H9 (cell line): ENCODE results near the gene HIVEP1. TPM values are rescaled to one million over a fixed set of nuclear protein-coding genes. Genes with fewer than 3 reads are reported as not detected.

Experiments
- DNase-seq: peaks from one replicate; pipeline ENCODE4 v3.0.0-alpha.2; 2017
- H2AFZ ChIP-seq: one replicate; pipeline ENCODE4 v1.6.1; 2013; ENCODE audit warnings: mild to moderate bottlenecking, low read length, control low read depth, moderate library complexity
- H2AK5ac ChIP-seq: 2 replicates; pipeline ENCODE4 v1.6.1; 2013; ENCODE audit warnings: low read length, control low read depth, mixed read lengths; ENCODE audit not compliant: insufficient read length
- H2BK120ac ChIP-seq: one replicate; pipeline ENCODE4 v1.6.1; 2013; ENCODE audit warnings: low read depth, mild to moderate bottlenecking, low read length, control low read depth, inconsistent platforms; ENCODE audit not compliant: poor library complexity, severe bottlenecking
- H2BK12ac ChIP-seq: 2 replicates; pipeline ENCODE4 v1.6.1; 2013; ENCODE audit warnings: low read length, control low read depth, mixed read lengths, low read depth; ENCODE audit not compliant: insufficient read length
- H2BK15ac ChIP-seq: 2 replicates; pipeline ENCODE4 v1.6.1; 2013; ENCODE audit warnings: low read depth, low read length, control low read depth
- H2BK20ac ChIP-seq: one replicate; pipeline ENCODE4 v1.6.1; 2013; ENCODE audit warnings: low read depth, mild to moderate bottlenecking, low read length, control low read depth, inconsistent platforms; ENCODE audit not compliant: poor library complexity, severe bottlenecking
- H2BK5ac ChIP-seq: 2 replicates; pipeline ENCODE4 v1.6.1; 2013; ENCODE audit warnings: low read length, control low read depth, mixed read lengths; ENCODE audit not compliant: insufficient read length
- H3K14ac ChIP-seq: 2 replicates; pipeline ENCODE4 v1.6.1; 2013; ENCODE audit warnings: low read length, control low read depth; ENCODE audit not compliant: insufficient read depth
- H3K18ac ChIP-seq: 2 replicates; pipeline ENCODE4 v1.6.1; 2013; ENCODE audit warnings: low read depth, mild to moderate bottlenecking, mixed read lengths, low read length, control low read depth; ENCODE audit not compliant: insufficient read length
- H3K23ac ChIP-seq: 2 replicates; pipeline ENCODE4 v1.6.1; 2013; ENCODE audit warnings: low read length, control low read depth, mixed read lengths, low read depth; ENCODE audit not compliant: insufficient read length
- H3K23me2 ChIP-seq: 2 replicates; pipeline ENCODE4 v1.6.1; 2013; ENCODE audit warnings: low read depth, mild to moderate bottlenecking, mixed read lengths, low read length, control low read depth; ENCODE audit not compliant: insufficient read length, poor library complexity, severe bottlenecking
- H3K27ac ChIP-seq: 2 replicates; pipeline ENCODE4 v1.5.1; 2013; ENCODE audit warnings: low read length, control low read depth, mixed read lengths, low read depth; ENCODE audit not compliant: insufficient read length
- H3K27me3 ChIP-seq: 2 replicates; pipeline ENCODE4 v1.6.1; 2013; ENCODE audit warnings: low read length, control low read depth, inconsistent platforms; ENCODE audit not compliant: insufficient read depth
- H3K4ac ChIP-seq: 2 replicates; pipeline ENCODE4 v1.6.1; 2013; ENCODE audit warnings: low read depth, mild to moderate bottlenecking, control low read depth, inconsistent platforms, low read length, moderate library complexity
- H3K4me1 ChIP-seq: 2 replicates; pipeline ENCODE4 v1.6.1; 2013; ENCODE audit warnings: low read length, control low read depth, inconsistent platforms; ENCODE audit not compliant: insufficient read depth
- H3K4me2 ChIP-seq: 2 replicates; pipeline ENCODE4 v1.6.1; 2013; ENCODE audit warnings: low read length, control low read depth, mixed read lengths; ENCODE audit not compliant: insufficient read length, insufficient read depth
- H3K56ac ChIP-seq: 2 replicates; pipeline ENCODE4 v1.6.1; 2013; ENCODE audit warnings: low read depth, mild to moderate bottlenecking, mixed read lengths, low read length, control low read depth; ENCODE audit not compliant: insufficient read length
- H3K79me1 ChIP-seq: 2 replicates; pipeline ENCODE4 v1.6.1; 2013; ENCODE audit warnings: low read depth, mild to moderate bottlenecking, moderate library complexity, low read length, control low read depth, inconsistent platforms; ENCODE audit not compliant: insufficient read depth, poor library complexity, severe bottlenecking
- H3K79me2 ChIP-seq: 2 replicates; pipeline ENCODE4 v1.6.1; 2013; ENCODE audit warnings: low read length, control low read depth, inconsistent platforms; ENCODE audit not compliant: insufficient read depth
- H3K9ac ChIP-seq: 2 replicates; pipeline ENCODE4 v1.6.1; 2013; ENCODE audit warnings: low read length, control low read depth, mixed read lengths; ENCODE audit not compliant: insufficient read length; ENCODE audit errors: extremely low read depth
- H3K9me3 ChIP-seq: one replicate; pipeline ENCODE4 v1.6.1; 2013; ENCODE audit warnings: low read depth, low read length, inconsistent platforms; ENCODE audit not compliant: control insufficient read depth
- H3T11ph ChIP-seq: one replicate; pipeline ENCODE4 v1.6.1; 2013; ENCODE audit warnings: mild to moderate bottlenecking, low read length, control low read depth, inconsistent platforms
- H4K20me1 ChIP-seq: one replicate; pipeline ENCODE4 v1.6.1; 2013; ENCODE audit not compliant: control insufficient read depth, insufficient read length, insufficient read depth
- H4K5ac ChIP-seq: 2 replicates; pipeline ENCODE4 v1.6.1; 2013; ENCODE audit warnings: low read depth, mild to moderate bottlenecking, mixed read lengths, low read length, control low read depth; ENCODE audit not compliant: insufficient read length
- H4K8ac ChIP-seq: replicated peaks from 2 replicates; pipeline ENCODE4 v1.6.1; 2013; ENCODE audit warnings: low read length, control low read depth, mixed read lengths, low read depth; ENCODE audit not compliant: insufficient read length
- H4K91ac ChIP-seq: 2 replicates; pipeline ENCODE4 v1.6.1; 2013; ENCODE audit warnings: low read depth, mild to moderate bottlenecking, moderate library complexity, mixed read lengths, low read length, control low read depth; ENCODE audit not compliant: insufficient read length
- H3K27ac Mint-ChIP-seq, 3 experiments: 2 replicates in 2 of 3; 3 replicates in 1 of 3; pipeline ENCODE4 v1.8.0; 2020 to 2021; ENCODE audit warnings: mixed read lengths in 3 of 3, mild to moderate bottlenecking in 1 of 3, moderate library complexity in 1 of 3
- H3K27me3 Mint-ChIP-seq: 2 replicates; pipeline ENCODE4 v1.8.0; 2021; ENCODE audit warnings: low read depth, mild to moderate bottlenecking, moderate library complexity, mixed read lengths
- H3K36me3 Mint-ChIP-seq, 3 experiments: 2 replicates in 2 of 3; 3 replicates in 1 of 3; pipeline ENCODE4 v1.8.0; 2020 to 2021; ENCODE audit warnings: low read depth in 3 of 3, mixed read lengths in 3 of 3; ENCODE audit not compliant: insufficient read depth in 1 of 3
- H3K4me1 Mint-ChIP-seq, 2 experiments: 2 replicates each; pipeline ENCODE4 v1.8.0; 2020; ENCODE audit warnings: mixed read lengths in 2 of 2
- H3K4me3 Mint-ChIP-seq, 2 experiments: 2 replicates in 1 of 2; 3 replicates in 1 of 2; pipeline ENCODE4 v1.8.0; 2020 to 2021; ENCODE audit warnings: mild to moderate bottlenecking in 2 of 2, mixed read lengths in 2 of 2, moderate library complexity in 1 of 2
- H3K9me3 Mint-ChIP-seq, 2 experiments: 2 replicates in 1 of 2; 3 replicates in 1 of 2; pipeline ENCODE4 v1.8.0; 2020; ENCODE audit warnings: mild to moderate bottlenecking in 2 of 2, mixed read lengths in 2 of 2, moderate library complexity in 1 of 2
- WGBS: extraction: QIAGEN DNeasy Blood & Tissue Kit; methylation state at CpG from one replicate; pipeline ENCODE4 v1.1.7; 2013; ENCODE audit warnings: missing lambda C conversion rate, low lambda C conversion rate, mixed read lengths; ENCODE audit not compliant: insufficient read length; ENCODE audit errors: extremely low coverage; 5-methylcytosine and 5-hydroxymethylcytosine counted together
- total RNA-seq: library from RNA; stranded (reverse); gene quantifications from 2 replicates; pipeline ENCODE4 v1.2.1, GENCODE V29; 2021
- TF ChIP-seq, protein P1 (sequence below): fragments of 200-600 bp; sonication (generic); conservative IDR thresholded peaks from 3 replicates; pipeline ENCODE4 v1.8.0; 2021; ENCODE audit warnings: antibody characterized with exemption, mild to moderate bottlenecking

Gene HIVEP1
- total RNA-seq, 1 experiment from 2014 or later: 44.2 TPM

DNA sequence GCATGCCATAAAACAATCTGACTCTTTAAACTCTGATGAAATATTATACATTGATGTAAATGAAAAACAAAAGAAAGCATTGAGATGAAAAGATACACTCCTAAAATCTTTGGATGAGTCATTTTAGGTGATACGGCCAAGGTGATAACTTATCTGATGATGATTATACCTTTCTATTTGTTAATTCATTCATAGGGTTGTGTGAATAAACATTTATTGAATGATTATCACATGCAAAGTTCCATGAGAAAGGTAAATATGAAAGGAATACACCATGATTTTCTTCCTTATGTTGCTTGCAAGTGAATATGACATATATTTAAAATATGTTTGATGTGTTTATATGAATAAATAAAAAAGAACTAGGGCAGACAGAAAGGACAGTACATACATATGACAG lies 15.4 kb upstream of the HIVEP1 start:
- no peak overlapping the region for H2AFZ ChIP-seq
- H3K27me3 ChIP-seq: no peaks in the 10 kb centered on the region
- H2BK15ac ChIP-seq: no peak overlapping the region
- no peak overlapping the region for H3K4me2 ChIP-seq
- H3K4ac ChIP-seq: no peak overlapping the region
- peaks cover 2% of the 10 kb centered on the region; the same call in 1 of the 2 replicates for H3K4me1 ChIP-seq
- Mint-ChIP-seq H3K36me3 (no peaks in the 10 kb centered on the region), H3K4me1 (peaks cover 8 to 10% of the 10 kb centered on the region in 2 experiments), H3K27ac (no peak overlapping the region), H3K9me3 (no peaks in the 10 kb centered on the region; a peak in 1 of 5 replicates), H3K4me3 (no peak overlapping the region), H3K27me3 (no peaks in the 10 kb centered on the region)
- no CpG with 5 or more reads among the region's 1 CpG for WGBS
- H3T11ph ChIP-seq: no peak overlapping the region
- H3K27ac ChIP-seq: no peak overlapping the region
- no peak overlapping the region for H2BK120ac ChIP-seq
- no peak overlapping the region for H2BK12ac ChIP-seq
- no peaks in the 10 kb centered on the region for H3K79me1 ChIP-seq
- H3K9me3 ChIP-seq: no peaks in the 10 kb centered on the region
- H3K18ac ChIP-seq: no peak overlapping the region
- no peaks in the 10 kb centered on the region for H4K20me1 ChIP-seq
- no peak overlapping the region for H4K8ac ChIP-seq
- no peaks in the 10 kb centered on the region for H3K23me2 ChIP-seq
- H3K14ac ChIP-seq: no peak overlapping the region
- no peak overlapping the region for H4K5ac ChIP-seq
- no peak overlapping the region for H2BK20ac ChIP-seq
- no peak overlapping the region for H4K91ac ChIP-seq
- no peak for DNase-seq
- H2AK5ac ChIP-seq: no peak overlapping the region
- H3K56ac ChIP-seq: no peak overlapping the region
- H2BK5ac ChIP-seq: no peak overlapping the region
- no peaks in the 10 kb centered on the region for H3K79me2 ChIP-seq
- TF ChIP-seq, protein P1, sequence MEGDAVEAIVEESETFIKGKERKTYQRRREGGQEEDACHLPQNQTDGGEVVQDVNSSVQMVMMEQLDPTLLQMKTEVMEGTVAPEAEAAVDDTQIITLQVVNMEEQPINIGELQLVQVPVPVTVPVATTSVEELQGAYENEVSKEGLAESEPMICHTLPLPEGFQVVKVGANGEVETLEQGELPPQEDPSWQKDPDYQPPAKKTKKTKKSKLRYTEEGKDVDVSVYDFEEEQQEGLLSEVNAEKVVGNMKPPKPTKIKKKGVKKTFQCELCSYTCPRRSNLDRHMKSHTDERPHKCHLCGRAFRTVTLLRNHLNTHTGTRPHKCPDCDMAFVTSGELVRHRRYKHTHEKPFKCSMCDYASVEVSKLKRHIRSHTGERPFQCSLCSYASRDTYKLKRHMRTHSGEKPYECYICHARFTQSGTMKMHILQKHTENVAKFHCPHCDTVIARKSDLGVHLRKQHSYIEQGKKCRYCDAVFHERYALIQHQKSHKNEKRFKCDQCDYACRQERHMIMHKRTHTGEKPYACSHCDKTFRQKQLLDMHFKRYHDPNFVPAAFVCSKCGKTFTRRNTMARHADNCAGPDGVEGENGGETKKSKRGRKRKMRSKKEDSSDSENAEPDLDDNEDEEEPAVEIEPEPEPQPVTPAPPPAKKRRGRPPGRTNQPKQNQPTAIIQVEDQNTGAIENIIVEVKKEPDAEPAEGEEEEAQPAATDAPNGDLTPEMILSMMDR: no peak
- no peak overlapping the region for H3K23ac ChIP-seq
- H3K9ac ChIP-seq: no peak overlapping the region
